Cardiac fibroblast (primary cell): ENCODE data around the gene ABCB4.

Experiments used
- DNase-seq, 2 donors: peaks; one replicate each; pipeline versions ENCODE4 v3.0.0 to v3.0.0-alpha.2; 2010; ENCODE audit warnings: low read depth in 2 of 2
- H3K4me3 ChIP-seq, 2 donors: replicated peaks in 1 of 2; 1 replicate in 1 of 2; 2 replicates in 1 of 2; pipeline ENCODE4 v1.5.1; 2011; ENCODE audit warnings: low read depth in 2 of 2, low read length in 2 of 2, mild to moderate bottlenecking in 2 of 2, moderate library complexity in 1 of 2
- TF ChIP-seq, protein P1 (sequence below): IDR thresholded peaks from one replicate; pipeline ENCODE4 v1.5.1; 2011; ENCODE audit warnings: low read depth, mild to moderate bottlenecking, low read length, inconsistent platforms

Gene ABCB4

DNA sequence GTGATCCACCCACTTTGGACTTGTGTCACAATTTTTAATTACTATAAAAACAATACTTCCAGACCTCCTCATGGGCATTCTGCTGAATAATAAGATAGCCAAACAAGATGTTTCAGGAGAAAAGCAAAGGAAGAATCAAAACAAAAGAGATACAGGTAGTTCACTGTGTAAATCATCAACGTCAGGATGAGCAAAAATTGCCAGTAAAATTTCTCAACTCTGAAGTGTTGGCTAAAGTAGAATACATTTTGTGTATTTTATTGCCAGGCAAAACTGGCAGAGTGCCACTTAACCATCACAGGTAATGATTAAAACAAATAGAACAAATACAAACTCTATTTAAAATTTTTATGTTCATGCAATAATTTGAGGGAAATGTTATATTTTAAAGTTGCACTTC lies 24.8 kb downstream of the ABCB4 start:
- no peak for DNase-seq
- no peak overlapping the region for H3K4me3 ChIP-seq
- TF ChIP-seq, protein P1, sequence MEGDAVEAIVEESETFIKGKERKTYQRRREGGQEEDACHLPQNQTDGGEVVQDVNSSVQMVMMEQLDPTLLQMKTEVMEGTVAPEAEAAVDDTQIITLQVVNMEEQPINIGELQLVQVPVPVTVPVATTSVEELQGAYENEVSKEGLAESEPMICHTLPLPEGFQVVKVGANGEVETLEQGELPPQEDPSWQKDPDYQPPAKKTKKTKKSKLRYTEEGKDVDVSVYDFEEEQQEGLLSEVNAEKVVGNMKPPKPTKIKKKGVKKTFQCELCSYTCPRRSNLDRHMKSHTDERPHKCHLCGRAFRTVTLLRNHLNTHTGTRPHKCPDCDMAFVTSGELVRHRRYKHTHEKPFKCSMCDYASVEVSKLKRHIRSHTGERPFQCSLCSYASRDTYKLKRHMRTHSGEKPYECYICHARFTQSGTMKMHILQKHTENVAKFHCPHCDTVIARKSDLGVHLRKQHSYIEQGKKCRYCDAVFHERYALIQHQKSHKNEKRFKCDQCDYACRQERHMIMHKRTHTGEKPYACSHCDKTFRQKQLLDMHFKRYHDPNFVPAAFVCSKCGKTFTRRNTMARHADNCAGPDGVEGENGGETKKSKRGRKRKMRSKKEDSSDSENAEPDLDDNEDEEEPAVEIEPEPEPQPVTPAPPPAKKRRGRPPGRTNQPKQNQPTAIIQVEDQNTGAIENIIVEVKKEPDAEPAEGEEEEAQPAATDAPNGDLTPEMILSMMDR: no peak

DNA sequence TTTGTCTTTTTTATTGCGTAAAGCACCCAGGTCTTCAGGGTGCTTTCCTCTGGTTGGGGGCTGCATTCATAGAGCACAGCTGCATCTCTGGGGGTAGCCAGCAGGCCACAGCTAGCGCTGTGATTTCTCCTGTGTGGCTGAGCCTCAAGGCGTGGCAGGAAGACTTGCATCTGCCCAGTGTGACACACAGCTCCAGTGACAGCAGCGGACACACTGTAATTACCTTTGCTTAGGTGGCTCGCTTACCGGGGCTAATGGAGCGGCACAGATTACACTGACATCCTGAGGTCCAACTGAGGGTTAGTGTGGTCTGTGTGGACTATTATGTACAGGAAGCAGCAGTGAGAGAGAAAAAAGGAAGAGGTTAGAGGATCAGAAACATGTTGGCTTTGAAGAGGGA lies 27.1 kb downstream of the ABCB4 start:
- H3K4me3 ChIP-seq: no peak overlapping the region
- no peak for DNase-seq
- TF ChIP-seq, protein P1: no peak

DNA sequence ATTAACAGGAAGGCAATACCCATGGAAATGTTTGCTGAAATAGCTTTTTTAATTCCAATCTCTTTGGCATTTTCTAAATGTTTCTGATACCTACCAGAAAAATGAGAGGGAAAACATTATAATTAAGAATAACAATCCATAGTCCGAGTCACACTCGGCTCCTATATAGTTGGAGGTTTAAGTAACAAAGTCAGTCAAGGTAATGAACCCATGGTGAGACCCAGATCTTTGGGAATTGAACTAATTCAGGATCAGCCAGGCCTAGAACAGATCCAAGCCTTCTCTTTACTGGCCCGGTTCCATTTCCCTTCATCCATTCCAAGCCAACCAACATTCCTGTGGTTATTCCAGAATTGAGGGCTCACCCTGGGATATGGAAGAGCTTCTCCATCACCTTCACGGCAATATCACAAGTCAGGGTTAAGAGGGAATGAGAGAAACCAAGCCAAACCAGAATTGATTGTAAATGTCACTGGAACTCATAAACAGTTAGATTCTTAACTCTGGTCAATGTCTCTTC lies 28.3 kb downstream of the ABCB4 start:
- H3K4me3 ChIP-seq: no peak overlapping the region
- DNase-seq: peak in 1 of 2 donors; percentile 5
- TF ChIP-seq, protein P1: no peak

DNA sequence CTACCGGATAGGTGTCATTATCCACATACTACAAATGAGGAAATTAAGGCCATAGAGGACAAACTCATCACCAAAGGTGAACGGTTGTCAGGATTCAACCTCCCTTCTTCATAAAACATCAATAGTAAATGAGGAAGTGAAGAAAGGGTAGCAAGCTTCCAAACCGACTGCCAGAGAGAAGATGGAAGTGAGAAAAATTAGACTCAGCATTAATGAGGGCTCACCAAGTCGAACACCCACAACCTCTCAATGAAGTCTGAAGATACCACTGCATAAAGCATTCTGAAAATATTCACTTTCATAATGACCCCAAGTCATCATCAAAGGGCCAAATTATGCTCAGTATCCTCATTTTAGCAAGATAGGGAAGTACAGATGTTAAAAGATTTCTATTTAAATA lies 29.6 kb downstream of the ABCB4 start:
- DNase-seq: no peak
- TF ChIP-seq, protein P1: no peak
- H3K4me3 ChIP-seq: no peak overlapping the region

DNA sequence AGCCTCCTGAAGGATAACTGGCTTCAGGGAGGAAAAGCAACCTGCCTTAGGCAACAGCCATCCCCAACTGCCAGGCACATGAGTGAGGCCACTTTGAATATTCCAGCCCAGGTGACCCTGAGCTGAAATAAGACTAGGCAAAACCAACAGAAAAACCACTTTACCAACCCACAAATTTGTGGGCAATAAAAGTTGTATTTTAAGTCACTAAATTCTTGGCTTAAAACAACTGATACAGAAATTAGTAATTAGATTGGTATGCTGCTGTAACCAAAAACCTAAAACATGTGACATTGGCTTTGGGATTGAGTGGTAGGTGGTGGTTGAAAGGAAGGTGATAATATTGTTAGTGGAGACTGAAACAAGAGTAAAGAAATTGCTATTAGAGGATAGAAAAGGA lies 39.9 kb downstream of the ABCB4 start:
- no peak overlapping the region for H3K4me3 ChIP-seq
- DNase-seq: no peak
- TF ChIP-seq, protein P1: no peak

DNA sequence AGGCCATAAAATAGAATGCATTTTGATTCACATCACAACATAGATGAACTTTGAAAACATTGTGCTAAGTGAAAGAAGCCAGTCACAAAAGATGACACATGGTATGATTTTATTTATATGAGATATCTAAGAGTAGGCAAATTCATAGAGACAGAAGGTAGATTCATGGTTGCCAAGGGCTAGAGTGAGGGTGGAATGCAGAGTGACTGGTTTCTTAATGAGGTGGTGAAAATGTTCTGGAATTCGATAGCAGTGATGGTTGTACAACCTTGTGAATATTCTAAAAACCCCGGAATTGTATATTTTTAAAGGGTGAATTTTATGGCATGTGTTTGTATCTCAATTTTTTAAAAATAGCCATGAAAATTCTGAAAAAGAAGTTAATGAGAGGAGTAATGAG lies 42.9 kb downstream of the ABCB4 start:
- DNase-seq: no peak
- TF ChIP-seq, protein P1: no peak
- no peak overlapping the region for H3K4me3 ChIP-seq

DNA sequence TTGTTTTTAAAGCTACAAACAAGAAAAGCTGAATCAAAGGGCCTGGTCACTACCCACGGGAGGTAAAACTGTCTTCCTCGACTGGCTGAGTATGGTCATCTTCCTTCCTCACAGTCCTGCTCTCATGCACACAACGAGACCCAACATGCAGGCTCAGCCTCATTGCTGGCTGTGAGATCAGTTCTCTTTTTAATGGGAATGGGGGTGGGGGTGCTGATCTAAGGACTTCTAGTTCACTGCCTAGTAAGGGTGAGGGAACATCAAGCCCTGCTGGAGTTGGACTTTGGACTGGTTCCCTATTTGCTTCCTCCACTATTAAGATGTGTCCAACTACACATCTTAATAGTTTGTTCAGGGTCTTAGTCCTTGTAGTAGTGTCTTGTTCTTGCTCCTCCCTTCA lies 48.2 kb downstream of the ABCB4 start:
- no peak for DNase-seq
- H3K4me3 ChIP-seq: no peak overlapping the region
- TF ChIP-seq, protein P1: no peak
